HG02678 (cell line): ENCODE data around the gene A1BG.
"Not testable (repeated sequence)": the region's sequence is repeated elsewhere in the genome, so short reads cannot be mapped to it uniquely, and the experiment has no call there.

Source experiments
- ATAC-seq: cut with Tn5 transposase; IDR thresholded peaks from one replicate; pipeline ENCODE4 v1.9.1; 2021; ENCODE audit warnings: mild to moderate bottlenecking, moderate library complexity; ENCODE audit not compliant: unreplicated experiment

The A1BG gene

DNA sequence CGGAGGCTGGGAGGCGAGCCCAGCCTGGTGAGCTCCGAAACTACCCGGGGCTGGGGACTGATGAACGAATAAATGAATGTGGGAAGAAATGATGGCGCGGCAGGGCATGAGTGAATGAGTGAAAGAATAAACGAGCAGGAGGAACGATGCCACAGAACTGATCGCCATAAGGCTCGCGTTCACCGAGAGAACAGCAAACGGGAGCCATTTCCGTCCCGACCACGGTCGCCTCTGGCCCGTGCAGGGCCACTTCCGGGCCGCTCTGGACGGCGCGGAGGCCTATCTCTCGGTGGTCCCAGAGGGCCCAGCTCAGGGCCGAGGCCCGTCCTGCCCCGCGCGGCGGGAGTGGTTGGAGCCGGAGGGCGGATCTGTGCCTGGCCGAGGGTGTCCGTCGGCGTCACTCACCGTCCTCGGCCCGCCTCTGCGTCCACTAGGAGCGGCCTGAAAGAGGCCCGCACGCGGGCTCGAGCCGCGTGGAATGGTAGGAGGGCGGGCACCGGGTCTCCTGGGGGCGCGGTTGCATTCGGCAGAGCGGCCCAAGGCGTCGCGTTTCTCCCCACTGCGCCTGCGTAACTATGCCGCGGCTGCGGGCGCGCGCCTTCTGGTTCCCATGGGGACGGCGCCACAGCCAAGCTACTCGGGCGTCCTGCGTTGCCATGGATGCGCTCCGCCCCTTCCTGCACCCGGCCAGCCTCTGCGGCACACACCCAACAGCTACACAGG lies 9.1 kb upstream of the A1BG start, which contains the start of gene ZNF497:
ZNF497 (minus strand) TSS at position 480 of the 723 bp plus-strand sequence. CDS start 5,116 bp downstream, outside the sequence.
- peak; percentile 87 for ATAC-seq

- no peak for ATAC-seq
Observed at GRCh38 chr19:58361900-58362271, 8.6 kb upstream of the A1BG start.

DNA sequence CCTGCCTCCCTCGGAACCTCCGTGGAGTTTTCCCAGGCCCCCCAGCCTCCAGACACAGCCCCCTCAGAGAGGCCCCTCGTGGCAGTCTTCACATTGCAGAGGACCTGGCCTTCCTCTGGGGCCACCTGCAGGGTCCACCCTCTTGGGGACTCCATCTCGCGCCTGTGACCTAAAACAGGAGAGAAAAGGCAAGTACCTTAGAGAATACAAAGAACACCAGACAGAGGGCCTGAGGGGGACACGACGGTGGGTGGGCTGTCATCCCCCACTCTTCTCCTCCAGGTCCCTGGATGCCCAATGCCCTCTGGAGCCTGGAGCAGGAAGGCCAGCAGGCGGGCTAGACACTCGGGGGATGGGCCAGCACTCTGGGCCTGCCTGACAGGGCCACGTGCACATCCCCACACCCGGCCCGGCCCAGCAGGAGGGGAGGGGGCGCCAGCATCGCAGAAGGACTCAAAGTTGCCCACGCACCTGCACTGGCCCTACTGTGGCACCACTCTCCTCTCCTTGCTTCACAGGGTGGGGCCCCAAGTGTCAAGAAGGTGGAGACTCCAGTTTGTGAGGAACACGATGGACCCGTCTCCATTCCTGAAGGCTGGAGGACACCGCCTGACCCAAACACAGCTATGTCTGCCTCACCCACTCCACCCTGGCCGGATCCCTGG lies 4.3 kb upstream of the A1BG start:
- no peak for ATAC-seq

- no peak for ATAC-seq
Observed at GRCh38 chr19:58356766-58357480, 3.6 kb upstream of the A1BG start.

GRCh38 chr19:58355908-58356765 lies 2.8 kb upstream of the A1BG start:
- ATAC-seq = no peak

GRCh38 chr19:58355215-58355796 lies 2.0 kb upstream of the A1BG start:
- ATAC-seq = no peak

GRCh38 chr19:58354478-58355030 lies 1.3 kb upstream of the A1BG start:
- ATAC-seq = no peak

DNA sequence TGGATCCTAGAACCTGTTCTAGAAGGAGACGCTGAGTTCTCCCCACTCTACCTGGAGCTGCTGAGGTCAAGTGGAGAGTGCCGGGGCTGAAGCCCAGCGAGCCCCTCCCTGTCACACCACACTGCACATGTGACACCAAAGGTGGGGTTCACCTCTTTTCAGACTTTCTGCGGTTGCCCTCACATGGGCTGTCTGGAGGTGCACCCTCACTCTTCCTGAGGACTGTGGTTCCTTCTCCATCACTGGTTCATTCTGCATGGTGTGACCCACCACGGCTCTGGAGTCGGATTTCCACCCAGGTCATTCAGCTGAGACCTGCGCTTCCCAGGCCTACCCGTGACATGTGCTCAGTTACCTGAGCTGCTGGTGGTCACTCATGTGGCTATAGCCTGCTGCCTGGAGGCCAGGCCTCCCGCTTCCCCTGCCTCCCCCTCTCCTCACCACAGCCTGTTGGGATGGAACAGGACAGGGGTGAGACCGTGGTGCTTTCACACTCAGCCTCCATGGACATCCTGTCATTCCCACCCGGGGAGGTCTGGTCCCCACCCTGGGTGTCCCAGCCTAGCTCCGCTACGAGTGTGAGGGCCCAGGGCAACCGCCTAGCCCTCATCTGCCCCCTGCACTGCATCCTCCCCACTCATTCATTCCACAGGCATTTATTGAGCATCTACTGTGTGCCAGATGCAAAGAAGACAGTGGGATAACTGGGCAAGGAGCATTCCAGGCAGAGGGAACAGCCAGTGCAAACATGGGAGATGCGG lies 605 bp upstream of the A1BG start:
- no peak for ATAC-seq

- no peak for ATAC-seq
Observed at GRCh38 chr19:58351990-58352755, 1.1 kb downstream of the A1BG start.

- ATAC-seq = no peak
Observed at GRCh38 chr19:58351558-58351878, 1.8 kb downstream of the A1BG start.

- no peak for ATAC-seq
Observed at GRCh38 chr19:58350871-58351557, 2.3 kb downstream of the A1BG start.

DNA sequence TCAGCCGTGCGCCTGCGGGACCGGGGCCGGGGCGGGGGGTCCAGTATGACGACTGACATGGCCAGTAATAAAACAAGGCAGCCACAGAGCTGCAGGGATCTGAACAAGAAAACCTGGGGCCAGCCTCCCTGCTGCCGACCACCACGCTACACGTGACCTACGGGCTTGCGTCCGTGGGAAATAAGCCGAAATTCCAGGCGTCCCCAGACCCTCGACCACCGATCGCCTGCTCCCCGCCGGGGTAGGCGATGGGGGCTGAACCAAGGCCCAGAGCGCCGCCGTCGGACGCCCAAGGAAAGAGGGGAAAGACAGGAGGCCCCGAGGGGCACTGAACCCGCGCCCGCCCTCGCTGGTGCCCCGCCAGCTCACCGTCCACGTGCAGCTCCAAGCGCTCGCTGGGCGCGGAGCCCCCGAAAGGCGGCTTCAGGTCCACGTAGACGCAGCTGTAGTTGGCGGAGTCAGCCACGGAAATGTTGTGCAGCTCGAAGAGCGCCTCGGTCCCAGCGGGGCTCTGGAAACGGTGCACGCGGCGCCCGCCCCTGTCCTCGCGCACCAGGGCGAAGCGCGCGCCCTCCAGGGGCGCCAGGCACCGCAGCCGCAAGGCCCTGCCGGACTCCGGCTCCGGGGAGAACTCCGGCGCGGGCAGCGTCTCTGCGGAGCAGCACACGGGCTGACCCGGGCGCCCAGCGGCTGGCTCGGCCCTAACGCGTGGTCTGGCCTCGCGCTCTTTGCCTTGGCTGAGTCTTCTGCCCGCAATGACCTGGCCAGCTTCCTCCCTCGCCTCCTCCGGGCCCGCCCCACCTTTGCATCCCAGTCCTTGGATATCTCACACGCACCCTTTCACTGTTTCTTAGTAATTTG lies 3.1 kb downstream of the A1BG start:
- ATAC-seq = no peak

DNA sequence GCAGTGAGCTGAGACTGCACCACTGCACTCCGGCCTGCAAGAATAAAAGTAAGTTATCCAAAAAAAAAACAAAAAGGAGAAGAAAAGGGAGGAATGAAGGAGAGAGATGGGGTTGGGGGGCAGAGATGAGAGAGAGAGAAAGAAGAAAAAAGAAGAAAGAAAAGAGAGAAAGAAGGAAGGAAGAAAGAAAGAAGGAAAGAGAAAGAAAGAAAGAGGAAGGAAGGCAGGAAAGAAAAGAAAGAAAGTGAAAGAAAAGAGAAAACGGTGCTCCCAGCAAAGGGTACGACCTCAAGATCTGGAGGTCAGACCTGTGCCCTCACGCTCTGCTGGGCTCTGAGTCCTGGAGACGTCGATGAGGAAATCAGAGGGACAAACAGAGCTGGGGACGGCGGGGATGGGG lies 3.7 kb downstream of the A1BG start:
- no peak for ATAC-seq

DNA sequence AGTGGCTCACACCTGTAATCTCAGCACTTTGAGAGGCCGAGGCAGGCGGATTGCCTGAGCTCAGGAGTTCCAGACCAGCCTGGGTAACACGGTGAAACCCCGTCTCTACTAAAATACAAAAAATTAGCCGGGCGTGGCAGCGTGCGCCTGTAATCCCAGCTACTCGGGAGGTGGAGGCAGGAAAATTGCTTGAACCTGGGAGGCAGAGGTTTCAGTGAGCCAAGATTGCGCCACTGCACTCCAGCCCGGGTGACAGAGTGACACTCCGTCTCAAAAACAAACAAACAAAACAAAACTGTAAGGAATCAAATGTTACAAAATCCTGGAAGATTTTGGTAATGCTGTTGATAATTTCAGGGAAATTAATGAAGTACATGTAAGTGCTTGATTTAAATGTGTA lies 5.2 kb downstream of the A1BG start:
- not testable (repeated sequence) for ATAC-seq

- peak; percentile 93 for ATAC-seq
Observed at GRCh38 chr19:58346961-58347929, 6.0 kb downstream of the A1BG start.

GRCh38 chr19:58345558-58345957 lies 7.7 kb downstream of the A1BG start:
- ATAC-seq = no peak
